SK-N-SH (cell line): ENCODE results near the gene UTY. TPM values are rescaled to one million over a fixed set of nuclear protein-coding genes. Genes with fewer than 3 reads are reported as not detected.

Source experiments
- CTCF ChIA-PET: fragments of 300-600, 350-600 bp; formaldehyde crosslinking; extraction: SDS; loops from one replicate; lab custom pipeline; 2021; lab: Yijun Ruan, JAX
- POLR2A ChIA-PET: fragments of 350-600 bp; sonication (Branson Sonifier 250); formaldehyde crosslinking; extraction: SDS; loops from one replicate; lab custom pipeline; 2020; ENCODE audit warnings: antibody characterized with exemption, inconsistent platforms; lab: Yijun Ruan, JAX
- DNase-seq: peaks from one replicate; pipeline ENCODE4 v3.0.0; 2012
- H2AFZ ChIP-seq: fragments of 200-600 bp; sonication (generic); 2 replicates; pipeline ENCODE4 v1.8.1; 2016; ENCODE audit warnings: antibody characterized with exemption, mild to moderate bottlenecking, low read depth
- H3F3A ChIP-seq: fragments of 200-600 bp; sonication (generic); replicated peaks from 2 replicates; pipeline ENCODE3; 2016; ENCODE audit warnings: antibody characterized with exemption, mild to moderate bottlenecking; ENCODE audit not compliant: insufficient read depth
- H3K27ac ChIP-seq, 2 experiments: fragments of 200-500 bp in 1 of 2; fragments of 200-600 bp in 1 of 2; sonication (Bioruptor generic) in 1 of 2; sonication (generic), shearing (Covaris generic) in 1 of 2; 2 replicates each; pipeline versions ENCODE4 v1.5.1 to v1.6.1; 2014 to 2016; ENCODE audit warnings: low read depth in 2 of 2, inconsistent platforms in 1 of 2, low read length in 1 of 2, mild to moderate bottlenecking in 1 of 2, mixed read lengths in 1 of 2
- H3K27me3 ChIP-seq: fragments of 200-600 bp; sonication (generic), shearing (Covaris generic); 2 replicates; pipeline ENCODE4 v1.6.1; 2016; ENCODE audit warnings: mixed run types; ENCODE audit not compliant: insufficient read depth
- H3K36me3 ChIP-seq, 2 experiments: fragments of 200-500 bp in 1 of 2; fragments of 200-600 bp in 1 of 2; sonication (Bioruptor generic) in 1 of 2; sonication (generic) in 1 of 2; replicated peaks in 1 of 2; 2 replicates each; pipeline versions ENCODE3 to v1.5.1; 2014 to 2016; ENCODE audit warnings: low read length in 1 of 2, mild to moderate bottlenecking in 1 of 2; ENCODE audit not compliant: insufficient read depth in 2 of 2, control insufficient read depth in 1 of 2
- H3K4me1 ChIP-seq, 2 experiments: fragments of 200-500 bp in 1 of 2; fragments of 200-600 bp in 1 of 2; sonication (Bioruptor generic) in 1 of 2; sonication (generic), shearing (Covaris generic) in 1 of 2; 2 replicates each; pipeline versions ENCODE4 v1.5.1 to v1.6.1; 2014 to 2016; ENCODE audit warnings: low read depth in 1 of 2, low read length in 1 of 2, mixed run types in 1 of 2; ENCODE audit not compliant: insufficient read depth in 2 of 2, control insufficient read depth in 1 of 2
- H3K4me2 ChIP-seq: fragments of 200-600 bp; sonication (generic), shearing (Covaris generic); 2 replicates; pipeline ENCODE4 v1.6.1; 2017; ENCODE audit warnings: mixed run types
- H3K4me3 ChIP-seq, 2 experiments: fragments of 200-500 bp in 1 of 2; fragments of 200-600 bp in 1 of 2; sonication (Bioruptor generic) in 1 of 2; sonication (generic), shearing (Covaris generic) in 1 of 2; 2 replicates each; pipeline versions ENCODE4 v1.5.1 to v1.8.1; 2014 to 2016; ENCODE audit warnings: low read depth in 2 of 2, inconsistent platforms in 1 of 2, low read length in 1 of 2, mild to moderate bottlenecking in 1 of 2, mixed read lengths in 1 of 2, moderate library complexity in 1 of 2
- H3K79me2 ChIP-seq: fragments of 200-600 bp; sonication (generic); 2 replicates; pipeline ENCODE4 v1.8.1; 2017; ENCODE audit warnings: mild to moderate bottlenecking; ENCODE audit not compliant: insufficient read depth
- H3K9ac ChIP-seq: fragments of 200-600 bp; sonication (generic); 2 replicates; pipeline ENCODE4 v1.6.1; 2017; ENCODE audit warnings: mixed run types
- H3K9me2 ChIP-seq: fragments of 200-600 bp; sonication (generic); 2 replicates; pipeline ENCODE4 v1.6.1; 2017; ENCODE audit warnings: mixed run types
- H3K9me3 ChIP-seq: fragments of 200-600 bp; sonication (generic); 2 replicates; pipeline ENCODE4 v1.6.1; 2017; ENCODE audit warnings: mixed run types, mild to moderate bottlenecking, moderate library complexity
- H4K20me1 ChIP-seq: fragments of 200-600 bp; sonication (generic); 2 replicates; pipeline ENCODE4 v1.6.1; 2017; ENCODE audit warnings: mild to moderate bottlenecking, mixed run types; ENCODE audit not compliant: insufficient read depth
- CHD2 ChIP-seq: fragments of 150-350 bp; IDR thresholded peaks from 2 replicates; pipeline ENCODE4 v1.6.1; 2018; ENCODE audit warnings: low read length; ENCODE audit not compliant: partially characterized antibody
- ELF1 ChIP-seq: IDR thresholded peaks from 2 replicates; pipeline ENCODE4 v1.4.0; 2012
- EZH2phosphoT487 ChIP-seq: fragments of 200-600 bp; sonication (generic); IDR thresholded peaks from 2 replicates; pipeline ENCODE4 v1.6.1; 2017; ENCODE audit warnings: low read depth, mixed run types, mild to moderate bottlenecking, antibody characterized with exemption, moderate library complexity, borderline replicate concordance
- FOSL2 ChIP-seq: IDR thresholded peaks from 2 replicates; pipeline ENCODE4 v1.4.0; 2012; ENCODE audit warnings: low read depth, mild to moderate bottlenecking, moderate library complexity, borderline replicate concordance
- FOXM1 ChIP-seq: IDR thresholded peaks from 2 replicates; pipeline ENCODE4 v1.4.0; 2012; ENCODE audit warnings: low read depth, mild to moderate bottlenecking
- JUND ChIP-seq: IDR thresholded peaks from 2 replicates; pipeline ENCODE4 v1.4.0; 2012
- MAX ChIP-seq: IDR thresholded peaks from 2 replicates; pipeline ENCODE4 v1.4.0; 2012; ENCODE audit warnings: low read depth
- NRF1 ChIP-seq: IDR thresholded peaks from 2 replicates; pipeline ENCODE4 v1.6.1; 2012; ENCODE audit warnings: low read depth, mild to moderate bottlenecking, low read length
- PBX3 ChIP-seq: IDR thresholded peaks from 2 replicates; pipeline ENCODE4; 2012
- POLR2AphosphoS5 ChIP-seq: IDR thresholded peaks from 2 replicates; pipeline ENCODE4 v1.6.1; 2012; ENCODE audit warnings: low read depth, low read length
- RAD21 ChIP-seq: IDR thresholded peaks from 2 replicates; pipeline ENCODE4 v1.6.1; 2012; ENCODE audit warnings: mild to moderate bottlenecking, low read length
- RCOR1 ChIP-seq: fragments of 150-350 bp; IDR thresholded peaks from 2 replicates; pipeline ENCODE4 v1.6.1; 2017; ENCODE audit warnings: antibody characterized with exemption, low read length
- REST ChIP-seq: IDR thresholded peaks from 2 replicates; pipeline ENCODE4 v1.6.1; 2012; ENCODE audit warnings: mild to moderate bottlenecking, low read depth, low read length, moderate library complexity
- RFX5 ChIP-seq: IDR thresholded peaks from 2 replicates; pipeline ENCODE4 v1.6.1; 2012; ENCODE audit warnings: mild to moderate bottlenecking, improper control_type of control experiment, low read length
- SIN3A ChIP-seq: IDR thresholded peaks from 2 replicates; pipeline ENCODE4 v1.6.1; 2012; ENCODE audit warnings: low read depth, mild to moderate bottlenecking, low read length, moderate library complexity, borderline replicate concordance
- SMC3 ChIP-seq: IDR thresholded peaks from 2 replicates; pipeline ENCODE4 v1.6.1; 2012; ENCODE audit warnings: low read depth, low read length, improper control_type of control experiment
- TAF1 ChIP-seq: IDR thresholded peaks from 2 replicates; pipeline ENCODE4 v1.6.1; 2012; ENCODE audit warnings: low read depth, mild to moderate bottlenecking, low read length, moderate library complexity, borderline replicate concordance
- TEAD4 ChIP-seq: IDR thresholded peaks from 2 replicates; pipeline ENCODE4 v1.4.0; 2012; ENCODE audit warnings: mild to moderate bottlenecking, borderline replicate concordance; ENCODE audit not compliant: insufficient read depth
- USF2 ChIP-seq: fragments of 150-350 bp; IDR thresholded peaks from 2 replicates; pipeline ENCODE4 v1.6.1; 2017; ENCODE audit warnings: antibody characterized with exemption, low read length, low read depth, borderline replicate concordance
- YY1 ChIP-seq: IDR thresholded peaks from 2 replicates; pipeline ENCODE4 v1.4.0; 2012; ENCODE audit warnings: low read depth, mild to moderate bottlenecking
- WGBS: methylation state at CpG from one replicate; pipeline ENCODE4 v1.1.6; 2017; ENCODE audit warnings: low lambda C conversion rate; 5-methylcytosine and 5-hydroxymethylcytosine counted together
- polyA plus RNA-seq, 3 experiments: library from polyadenylated mRNA; depleted of rRNA; stranded (reverse); fragments of >200 nt; gene quantifications; 2 replicates each; pipeline ENCODE4 v1.2.3, GENCODE V29; 2012

The UTY gene
- polyA plus RNA-seq, 1 of the 3 experiments (the other 2 are of a cell fraction), result not detected

- TF ChIP-seq TAF1, result no peak
- TF ChIP-seq, all 33 proteins: peak for 0
These were observed 4.8 kb downstream of the UTY start (continued) for GRCh38 chrY:13474997-13475396.

GRCh38 chrY:13451572-13451971, 28.3 kb downstream of the UTY start:
- Histone ChIP-seq H3K4me1 (no peaks in the 10 kb centered on the region), H3F3A (no peaks in the 10 kb centered on the region), H2AFZ (no peak overlapping the region), H3K27ac (no peak overlapping the region), H3K9me2 (no peaks in the 10 kb centered on the region), H3K79me2 (no peaks in the 10 kb centered on the region), H3K9ac (no peak overlapping the region), H3K4me2 (no peak overlapping the region), H3K27me3 (no peaks in the 10 kb centered on the region), H3K9me3 (no peaks in the 10 kb centered on the region), H3K4me3 (no peak overlapping the region), H4K20me1 (no peaks in the 10 kb centered on the region), H3K36me3 (no peaks in the 10 kb centered on the region)
- ChIA-PET CTCF (no interaction called here), POLR2A (no interaction called here)
- no peak for TF ChIP-seq RAD21
- TF ChIP-seq FOXM1, result no peak
- no peak for TF ChIP-seq TAF1
- no peak for TF ChIP-seq SIN3A
- no peak for TF ChIP-seq USF2
- TF ChIP-seq PBX3, result no peak
- no peak for TF ChIP-seq MAX
- TF ChIP-seq FOSL2, result no peak
- no peak for TF ChIP-seq EZH2phosphoT487
- WGBS, result no CpG with 5 or more reads among the region's 3 CpGs
- DNase-seq, result no peak

GRCh38 chrY:13450596-13451130, 29.2 kb downstream of the UTY start:
- ChIA-PET CTCF (no interaction called here), POLR2A (no interaction called here)
- Histone ChIP-seq H3K9me3 (no peaks in the 10 kb centered on the region), H3K4me3 (no peak overlapping the region), H3K79me2 (no peaks in the 10 kb centered on the region), H3K27me3 (no peaks in the 10 kb centered on the region), H3K4me1 (no peaks in the 10 kb centered on the region), H3K9me2 (no peaks in the 10 kb centered on the region), H3K36me3 (no peaks in the 10 kb centered on the region), H3K27ac (no peak overlapping the region), H3K4me2 (no peak overlapping the region), H4K20me1 (no peaks in the 10 kb centered on the region), H3F3A (no peaks in the 10 kb centered on the region), H2AFZ (no peak overlapping the region), H3K9ac (no peak overlapping the region)
- WGBS, result no CpG with 5 or more reads among the region's 11 CpGs
- no peak for DNase-seq
- no peak for TF ChIP-seq JUND
- no peak for TF ChIP-seq CHD2
- no peak for TF ChIP-seq RCOR1
- no peak for TF ChIP-seq ELF1
- TF ChIP-seq RFX5, result no peak
- no peak for TF ChIP-seq USF2
- no peak for TF ChIP-seq REST
- TF ChIP-seq FOXM1, result no peak
- no peak for TF ChIP-seq TEAD4
- TF ChIP-seq NRF1, result no peak
- TF ChIP-seq SMC3, result no peak
- no peak for TF ChIP-seq YY1
- no peak for TF ChIP-seq POLR2AphosphoS5
- no peak for TF ChIP-seq TAF1
